K562 (cell line): Measurements from ENCODE around the gene NAPEPLD. TPM values are rescaled to one million over a fixed set of nuclear protein-coding genes. Genes with fewer than 3 reads are reported as not detected.
"Not testable (repeated sequence)": the region's sequence is repeated elsewhere in the genome, so short reads cannot be mapped to it uniquely, and the experiment has no call there.

Experiments
- ATAC-seq: fragments of 200-7000 bp; cut with Tn5 transposase; 3 replicates; pipeline ENCODE4 v1.9.1; 2020; ENCODE audit warnings: moderate library complexity
- BruUV-seq: library from RNA; stranded (reverse); fragments of 400-500 nt; replicated peaks from 2 replicates; lab custom pipeline; 2021; lab: Mats Ljungman, UMichigan
- CTCF ChIA-PET: fragments of 300-600 bp; formaldehyde crosslinking; extraction: SDS; loops from one replicate; lab custom pipeline; 2021; ENCODE audit warnings: low intra/inter-chr PET ratio; lab: Yijun Ruan, JAX
- POLR2A ChIA-PET: fragments of 300-600, 350-650 bp; sonication (Branson Sonifier 250); formaldehyde crosslinking; extraction: SDS; loops from one replicate; lab custom pipeline; 2021; ENCODE audit warnings: antibody characterized with exemption, inconsistent platforms; lab: Yijun Ruan, JAX
- DNase-seq, 4 experiments: peaks; one replicate each; pipeline versions ENCODE4 v3.0.0 to v3.0.0-alpha.2; 2011 to 2018; ENCODE audit warnings: low spot score in 3 of 4, mixed read lengths in 3 of 4; ENCODE audit errors: extremely low read depth in 1 of 4
- FAIRE-seq: peaks from 2 replicates; lab custom pipeline; 2011; peaks lifted over from hg19 to GRCh38; lab: Jason Lieb, UNC
- H2AFZ ChIP-seq: 2 replicates; pipeline ENCODE4 v1.6.0; 2011; ENCODE audit warnings: low read depth, low read length, control low read depth, inconsistent platforms
- H3K27ac ChIP-seq: fragments of 200-600 bp; 3 replicates; pipeline ENCODE4 v1.8.0; 2011; ENCODE audit warnings: low read depth, mild to moderate bottlenecking, control low read depth, inconsistent platforms, low read length, moderate library complexity, mixed read lengths; ENCODE audit errors: extremely low read depth
- H3K27me3 ChIP-seq, 2 experiments: fragments of 300-600 bp in 1 of 2; 2 replicates in 1 of 2; 3 replicates in 1 of 2; pipeline versions ENCODE4 v1.6.0 to v1.8.0; 2011; ENCODE audit warnings: inconsistent platforms in 2 of 2, low read length in 2 of 2, mild to moderate bottlenecking in 1 of 2, mixed read lengths in 1 of 2, moderate library complexity in 1 of 2; ENCODE audit not compliant: control insufficient read depth in 2 of 2, insufficient read depth in 2 of 2
- H3K36me3 ChIP-seq: fragments of 300-600 bp; 3 replicates; pipeline ENCODE4 v1.8.0; 2011; ENCODE audit warnings: mild to moderate bottlenecking, low read length, inconsistent platforms; ENCODE audit not compliant: control insufficient read depth, insufficient read depth
- H3K4me1 ChIP-seq, 2 experiments: fragments of 200-600 bp in 1 of 2; replicated peaks in 1 of 2; 2 replicates in 1 of 2; 3 replicates in 1 of 2; pipeline versions ENCODE4 v1.5.1 to v1.8.0; 2011; ENCODE audit warnings: inconsistent platforms in 2 of 2, low read length in 2 of 2, mild to moderate bottlenecking in 1 of 2, mixed read lengths in 1 of 2, moderate library complexity in 1 of 2; ENCODE audit not compliant: control insufficient read depth in 2 of 2, insufficient read depth in 2 of 2
- H3K4me2 ChIP-seq: 2 replicates; pipeline ENCODE4 v1.6.1; 2011; ENCODE audit warnings: low read length, control low read depth, inconsistent platforms, mixed read lengths; ENCODE audit not compliant: insufficient read depth
- H3K4me3 ChIP-seq: fragments of 200-600 bp; sonication (generic), shearing (Covaris generic); 2 replicates; pipeline ENCODE4 v1.5.1; 2016; ENCODE audit warnings: control low read depth, inconsistent platforms
- H3K79me2 ChIP-seq: fragments of 200-600 bp; 3 replicates; pipeline ENCODE4 v1.8.0; 2011; ENCODE audit warnings: low read length, inconsistent platforms; ENCODE audit not compliant: control insufficient read depth, insufficient read depth
- H3K9ac ChIP-seq, 2 experiments: 2 replicates each; pipeline versions ENCODE4 v1.6.0 to v1.6.1; 2011; ENCODE audit warnings: low read depth in 2 of 2, low read length in 2 of 2, control low read depth in 1 of 2, inconsistent platforms in 1 of 2, mild to moderate bottlenecking in 1 of 2, mixed read lengths in 1 of 2; ENCODE audit not compliant: insufficient read depth in 1 of 2
- H3K9me1 ChIP-seq: one replicate; pipeline ENCODE4 v1.6.0; 2011; ENCODE audit warnings: inconsistent platforms, mild to moderate bottlenecking, low read length, moderate library complexity; ENCODE audit not compliant: control insufficient read depth, insufficient read depth
- H3K9me3 ChIP-seq: replicated peaks from 2 replicates; pipeline ENCODE4 v1.5.1; 2011; ENCODE audit warnings: low read depth, low read length, inconsistent platforms; ENCODE audit not compliant: control insufficient read depth, insufficient read depth
- H4K20me1 ChIP-seq: replicated peaks from 2 replicates; pipeline ENCODE4 v1.6.1; 2011; ENCODE audit warnings: low read length, inconsistent platforms, mixed read lengths; ENCODE audit not compliant: control insufficient read depth, insufficient read depth
- CUX1 ChIP-seq: fragments of 200-800 bp; sonication (Bioruptor generic); IDR thresholded peaks from 2 replicates; pipeline ENCODE4 v1.6.1; 2016; ENCODE audit warnings: missing genetic modification characterization, missing compliant biosample characterization
- WGBS: fragments of 100-300 bp; shearing (Covaris generic); methylation state at CpG from one replicate; pipeline ENCODE4 v1.1.6; 2016; ENCODE audit warnings: low coverage, mixed read lengths; ENCODE audit not compliant: insufficient coverage; ENCODE audit errors: missing lambda C conversion rate; 5-methylcytosine and 5-hydroxymethylcytosine counted together
- in situ Hi-C: fragments of 300-500 bp; cut with MboI; formaldehyde crosslinking; loops from 4 replicates; pipeline ENCODE4 v1.15.0; 2018; ENCODE audit warnings: inconsistent platforms, mixed read lengths
- intact Hi-C: fragments of 100-400 bp; cut with micrococcal nuclease; formaldehyde crosslinking; loops from 2 replicates; pipeline ENCODE4 v1.14.2; 2022
- polyA plus RNA-seq, 8 experiments: library from polyadenylated mRNA; depleted of rRNA in 4 of 8; stranded (reverse) in 5 of 8; unstranded in 3 of 8; fragments of >200 nt; fragmentation: Nextera tagmentation in 2 of 8; fragmentation: Illumina TruSeq in 1 of 8; extraction: Ambion mirVana in 2 of 8; extraction: Trizol in 1 of 8; gene quantifications; 2 replicates each; pipeline versions ENCODE4 v1.2.1 to v1.2.3, GENCODE V29; 2011 to 2014; ENCODE audit warnings: inconsistent platforms in 1 of 8, missing spikeins in 1 of 8
- total RNA-seq, 7 experiments: library from RNA; depleted of rRNA in 6 of 7; stranded (reverse); fragments of >200 nt in 6 of 7; fragmentation: Illumina TruSeq in 2 of 7; extraction: Trizol in 2 of 7; gene quantifications; 2 replicates each; pipeline versions ENCODE4 v1.2.1 to v1.2.3, GENCODE V29; 2011 to 2021; ENCODE audit warnings: low replicate concordance in 1 of 7

The NAPEPLD gene
- total and polyA plus RNA-seq, 9 of the 15 experiments (the other 6 are each of a cell fraction or from before 2014, with no cell fraction given): 3.2 to 11.0 (median 7.5) TPM

- CTCF ChIA-PET: not testable (repeated sequence)
Observed at GRCh38 chr7:103092321-103092720, 56.6 kb downstream of the NAPEPLD start.

GRCh38 chr7:103083210-103083609 lies 65.7 kb downstream of the NAPEPLD start:
- no peak for FAIRE-seq
- in situ Hi-C loops: no loop called here

More at GRCh38 chr7:103092321-103092720, 56.6 kb downstream of the NAPEPLD start:
- in situ Hi-C loops, H3K27me3 ChIP-seq, H3K4me2 ChIP-seq, H3K4me3 ChIP-seq, H3K9me3 ChIP-seq, DNase-seq, H3K79me2 ChIP-seq, H2AFZ ChIP-seq, H3K9ac ChIP-seq, intact Hi-C loops, H3K4me1 ChIP-seq, H3K27ac ChIP-seq, BruUV-seq, H3K9me1 ChIP-seq, H4K20me1 ChIP-seq, ATAC-seq: not testable (repeated sequence)
- POLR2A ChIA-PET: interaction anchor here (0.6 to 1.2 kb wide), 3 partner anchors 9 to 32 kb away, joined by 3 to 4 read pairs (median 3); partner anchors contain the start of gene ARMC10
- 85% methylated on average over 2 of the region's 4 CpGs for WGBS
- peaks cover 86% of the 10 kb centered on the region for H3K36me3 ChIP-seq
- peak; percentile 48 for FAIRE-seq

More at GRCh38 chr7:103083210-103083609, 65.7 kb downstream of the NAPEPLD start:
- H3K79me2 ChIP-seq: peaks cover 21% of the 10 kb centered on the region
- no peak overlapping the region for H3K4me3 ChIP-seq
- no peak overlapping the region for H3K9ac ChIP-seq
- POLR2A ChIA-PET: interaction anchor here (0.7 to 1.2 kb wide), 2 partner anchors 10 to 19 kb away, joined by 3 read pairs; no protein-coding TSS in a partner anchor
- no peaks in the 10 kb centered on the region for H4K20me1 ChIP-seq
- no peak overlapping the region for H3K4me2 ChIP-seq
- DNase-seq: no peak
- no peak for TF ChIP-seq CUX1 (CRISPR knock-in tag)
- H3K27ac ChIP-seq: no peak overlapping the region
- no peaks in the 10 kb centered on the region for H3K9me1 ChIP-seq
- H3K4me1 ChIP-seq: no peaks in the 10 kb centered on the region
- no peak overlapping the region for H2AFZ ChIP-seq
- H3K9me3 ChIP-seq: no peaks in the 10 kb centered on the region
- CTCF ChIA-PET: no interaction called here
- ATAC-seq: no peak
- intact Hi-C loops: no loop called here
- 90% methylated on average over 3 of the region's 3 CpGs for WGBS
- BruUV-seq: no TSS peak
- peaks cover 70% of the 10 kb centered on the region for H3K36me3 ChIP-seq
- H3K27me3 ChIP-seq: no peaks in the 10 kb centered on the region
